ENCODE data around the gene KRT37.

GRCh38 chr17:41419716-41420115, 4.7 kb downstream of the KRT37 start:
- no peak for TF ChIP-seq ZNF384 (IDR thresholded peaks at IDR 0.05; ENCODE audit: low read depth, low read length)
- TF ChIP-seq ZNF23 (CRISPR knock-in tag; IDR thresholded peaks at IDR 0.05): no peak
- TF ChIP-seq JUND (IDR thresholded peaks at IDR 0.05; ENCODE audit: borderline replicate concordance, low read depth, low read length): no peak
- TF ChIP-seq JUND (tag; IDR thresholded peaks at IDR 0.05; ENCODE audit: borderline replicate concordance, low read depth, low read length): no peak
- no peak for TF ChIP-seq ZNF354B (CRISPR knock-in tag; IDR thresholded peaks at IDR 0.05)
- TF ChIP-seq CREB1 (IDR thresholded peaks at IDR 0.05): no peak
- TF ChIP-seq CREB1 (CRISPR knock-in tag; IDR thresholded peaks at IDR 0.05): no peak
- TF ChIP-seq PPARD (CRISPR knock-in tag; IDR thresholded peaks at IDR 0.05): no peak

All from K562 (cell line).